Measurements from ENCODE around the gene KIAA1586. TPM values are rescaled to one million over a fixed set of nuclear protein-coding genes. Genes with fewer than 3 reads are reported as not detected.
"Not testable (repeated sequence)": the region's sequence is repeated elsewhere in the genome, so short reads cannot be mapped to it uniquely, and the experiment has no call there.

KIAA1586 gene
- polyA plus RNA-seq, 1 experiment: 10.8 TPM

GRCh38 chr6:57033228-57033627, 13.3 kb upstream of the KIAA1586 start:
- no peak for DNase-seq (ENCODE audit: low read depth, low spot score)
- Histone ChIP-seq H3K4me3 (ENCODE audit: low read depth, low read length) (no peak overlapping the region), H3K27me3 (ENCODE audit: control insufficient read depth, insufficient read depth, low read length) (no peaks in the 10 kb centered on the region), H3K9me3 (ENCODE audit: control insufficient read depth, insufficient read depth, low read length) (no peaks in the 10 kb centered on the region), H3K27ac (ENCODE audit: low read depth, low read length) (no peak overlapping the region)
- TF ChIP-seq CTCF (IDR thresholded peaks at IDR 0.05; ENCODE audit: low read depth, low read length): no peak
- POLR2A ChIA-PET: no interaction called here
- CTCF ChIA-PET: interaction anchor here (0.6 kb wide), 1 partner anchor 26 kb away, joined by 6 read pairs; no protein-coding TSS in a partner anchor

- Histone ChIP-seq H3K4me3 (ENCODE audit: low read depth, low read length) (no peak overlapping the region), H3K27ac (ENCODE audit: low read depth, low read length) (no peak overlapping the region), H3K27me3 (ENCODE audit: control insufficient read depth, insufficient read depth, low read length) (no peaks in the 10 kb centered on the region), H3K9me3 (ENCODE audit: control insufficient read depth, insufficient read depth, low read length) (no peaks in the 10 kb centered on the region)
- no peak for DNase-seq (ENCODE audit: low read depth, low spot score)
- ChIA-PET POLR2A (no interaction called here), CTCF (interaction anchor here (2.6 to 2.7 kb wide), 2 partner anchors 15 to 132 kb away, joined by 15 read pairs; no protein-coding TSS in a partner anchor)
- TF ChIP-seq CTCF (IDR thresholded peaks at IDR 0.05; ENCODE audit: low read depth, low read length): no peak
These were observed 10.9 kb upstream of the KIAA1586 start for GRCh38 chr6:57035549-57035948.

- Histone ChIP-seq H3K27ac (ENCODE audit: low read depth, low read length) (no peak overlapping the region), H3K27me3 (ENCODE audit: control insufficient read depth, insufficient read depth, low read length) (peaks cover 3% of the 10 kb centered on the region), H3K4me3 (ENCODE audit: low read depth, low read length) (no peak overlapping the region), H3K9me3 (ENCODE audit: control insufficient read depth, insufficient read depth, low read length) (no peaks in the 10 kb centered on the region)
- TF ChIP-seq CTCF (IDR thresholded peaks at IDR 0.05; ENCODE audit: low read depth, low read length): no peak
- ChIA-PET POLR2A (no interaction called here), CTCF (interaction anchor here (0.9 to 1.3 kb wide), 2 partner anchors 18 to 122 kb away, joined by 3 to 12 read pairs; no protein-coding TSS in a partner anchor)
- no peak for DNase-seq (ENCODE audit: low read depth, low spot score)
These were observed 7.6 kb upstream of the KIAA1586 start for GRCh38 chr6:57038906-57039305.

- CTCF ChIA-PET: interaction anchor here (1.3 kb wide), 2 partner anchors 19 kb away, joined by 3 to 5 read pairs; no protein-coding TSS in a partner anchor
- POLR2A ChIA-PET: no interaction called here
- DNase-seq (ENCODE audit: low read depth, low spot score): no peak
- Histone ChIP-seq H3K27ac (ENCODE audit: low read depth, low read length) (no peak overlapping the region), H3K9me3 (ENCODE audit: control insufficient read depth, insufficient read depth, low read length) (no peaks in the 10 kb centered on the region), H3K27me3 (ENCODE audit: control insufficient read depth, insufficient read depth, low read length) (peaks cover 4% of the 10 kb centered on the region), H3K4me3 (ENCODE audit: low read depth, low read length) (no peak overlapping the region)
- TF ChIP-seq CTCF (IDR thresholded peaks at IDR 0.05; ENCODE audit: low read depth, low read length): no peak
These were observed 6.5 kb upstream of the KIAA1586 start for GRCh38 chr6:57040011-57040410.

GRCh38 chr6:57044061-57044460, 2.4 kb upstream of the KIAA1586 start:
- DNase-seq (ENCODE audit: low read depth, low spot score); H3K27me3 ChIP-seq (ENCODE audit: control insufficient read depth, insufficient read depth, low read length); H3K4me3 ChIP-seq (ENCODE audit: low read depth, low read length); POLR2A ChIA-PET; H3K9me3 ChIP-seq (ENCODE audit: control insufficient read depth, insufficient read depth, low read length); H3K27ac ChIP-seq (ENCODE audit: low read depth, low read length); CTCF ChIA-PET: not testable (repeated sequence)
